HG02973 (cell line): ENCODE measurements around the gene MRPL22.
"Not testable (repeated sequence)": the region's sequence is repeated elsewhere in the genome, so short reads cannot be mapped to it uniquely, and the experiment has no call there.

Experiments used
- ATAC-seq: cut with Tn5 transposase; IDR thresholded peaks from one replicate; pipeline ENCODE4 v1.9.1; 2021; ENCODE audit warnings: moderate library complexity; ENCODE audit not compliant: unreplicated experiment

Gene MRPL22

GRCh38 chr5:154989626-154990025 is 48.8 kb downstream of the MRPL22 start:
- no peak for ATAC-seq

GRCh38 chr5:154993461-154993860 is 52.6 kb downstream of the MRPL22 start:
- no peak for ATAC-seq

- no peak for ATAC-seq
Observed at GRCh38 chr5:154995679-154996078, 54.8 kb downstream of the MRPL22 start.

DNA sequence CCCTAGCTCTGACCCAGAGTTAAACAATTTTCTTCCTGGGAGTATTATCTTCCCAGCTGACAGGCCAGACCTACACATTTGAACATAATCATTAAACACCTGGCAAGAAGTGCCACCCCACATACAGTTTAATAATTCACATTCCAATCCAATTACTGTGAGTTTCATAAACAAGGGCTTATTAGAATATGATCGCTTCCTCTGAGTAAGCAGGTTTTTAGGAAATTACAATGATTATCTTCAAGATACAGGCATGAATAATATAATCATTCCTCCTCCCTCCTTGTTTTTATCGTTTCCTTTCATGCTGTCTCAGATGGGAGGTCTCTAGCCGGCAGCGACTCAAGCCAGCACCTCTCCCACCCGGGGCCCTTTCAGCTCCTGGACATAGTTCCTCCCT is 56.9 kb downstream of the MRPL22 start:
- ATAC-seq: no peak

GRCh38 chr5:154999865-155000264 is 59.0 kb downstream of the MRPL22 start:
- no peak for ATAC-seq

DNA sequence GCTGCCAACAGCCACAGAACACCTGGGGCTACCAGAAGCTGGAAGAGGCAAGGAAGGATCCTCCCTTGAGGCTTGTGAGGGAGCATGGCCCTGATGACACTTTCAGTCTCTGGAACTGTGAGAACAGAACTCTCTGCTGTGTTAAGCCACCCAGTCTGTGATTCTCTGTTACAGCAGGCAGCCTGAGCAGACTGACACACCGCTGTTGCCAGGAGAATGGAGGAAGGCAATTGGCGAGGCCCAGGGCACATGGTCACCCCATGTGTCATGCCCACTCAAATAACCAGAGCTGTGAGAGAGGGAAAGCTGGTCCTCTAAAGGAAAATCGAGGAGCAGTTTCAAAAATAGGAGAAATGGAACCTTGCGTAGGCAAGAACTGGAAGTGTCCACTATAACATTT is 60.6 kb downstream of the MRPL22 start:
- ATAC-seq: no peak

GRCh38 chr5:155002722-155003121 is 61.8 kb downstream of the MRPL22 start:
- ATAC-seq: not testable (repeated sequence)

DNA sequence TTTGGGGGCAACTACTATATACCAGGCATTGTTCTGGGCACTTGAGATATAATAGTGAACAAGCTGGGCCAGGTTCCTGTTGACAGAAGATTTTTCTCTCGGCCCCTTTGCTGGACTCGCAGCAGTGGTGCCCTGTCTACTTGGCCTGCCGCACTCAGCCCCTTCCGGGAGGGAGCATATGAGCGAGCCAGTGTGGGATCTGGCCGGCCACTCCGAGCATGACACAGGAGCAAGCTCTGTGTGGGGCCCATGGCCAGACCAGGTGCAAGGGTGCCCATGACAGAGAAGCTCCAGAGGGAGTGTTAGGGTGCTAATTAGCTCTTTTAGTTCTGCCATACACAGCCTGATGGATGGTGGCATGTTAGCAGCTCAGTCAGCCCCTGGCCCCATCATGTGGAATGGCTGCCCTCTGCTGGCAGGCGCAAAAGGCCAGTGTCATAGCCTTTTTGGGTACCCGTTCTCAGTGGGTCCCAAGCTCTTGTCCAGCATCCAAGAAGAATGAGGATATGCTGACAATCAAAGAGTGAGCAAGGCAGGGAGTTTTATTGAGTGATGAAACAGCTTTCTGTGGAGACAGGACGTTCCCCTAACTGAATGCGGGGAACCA is 63.4 kb downstream of the MRPL22 start:
- ATAC-seq: no peak

GRCh38 chr5:155006265-155006664 is 65.4 kb downstream of the MRPL22 start:
- ATAC-seq: not testable (repeated sequence)

DNA sequence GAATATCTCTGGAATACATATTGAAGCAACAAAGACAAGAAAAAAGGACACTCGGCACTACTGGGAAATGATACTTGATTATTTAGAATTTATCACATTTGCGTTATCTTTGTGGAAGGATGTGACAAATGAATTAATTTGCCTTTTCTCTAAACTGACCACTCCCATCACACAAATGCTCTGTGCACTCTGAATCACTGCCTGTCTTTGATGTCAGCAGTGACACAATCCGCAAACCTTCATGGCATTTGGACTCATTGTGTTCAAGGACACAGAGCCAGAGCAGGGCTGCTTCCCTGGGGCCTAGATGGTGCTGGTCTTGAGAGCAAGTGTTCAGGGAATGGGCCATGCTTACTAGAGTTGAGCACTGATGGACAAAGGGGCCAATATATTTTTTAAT is 67.8 kb downstream of the MRPL22 start:
- no peak for ATAC-seq

DNA sequence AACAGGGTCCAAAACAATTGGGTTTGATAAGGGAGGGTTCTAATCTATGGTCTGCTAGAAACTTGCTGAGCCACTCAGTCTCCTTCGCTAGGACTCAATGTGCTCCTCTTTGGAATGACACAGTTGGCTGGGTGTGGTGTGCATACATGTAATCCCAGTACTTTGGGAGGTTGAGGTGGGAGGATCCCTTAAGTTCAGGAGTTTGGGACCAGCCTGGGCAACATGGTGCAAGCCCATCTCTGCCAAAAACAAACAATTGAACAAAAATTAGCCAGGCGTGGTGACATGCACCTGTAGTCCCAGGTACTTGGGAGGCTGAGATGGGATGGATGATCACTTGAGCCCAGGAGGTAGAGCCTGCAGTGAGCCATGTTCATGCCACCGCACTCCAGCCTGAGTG is 70.0 kb downstream of the MRPL22 start:
- no peak for ATAC-seq

DNA sequence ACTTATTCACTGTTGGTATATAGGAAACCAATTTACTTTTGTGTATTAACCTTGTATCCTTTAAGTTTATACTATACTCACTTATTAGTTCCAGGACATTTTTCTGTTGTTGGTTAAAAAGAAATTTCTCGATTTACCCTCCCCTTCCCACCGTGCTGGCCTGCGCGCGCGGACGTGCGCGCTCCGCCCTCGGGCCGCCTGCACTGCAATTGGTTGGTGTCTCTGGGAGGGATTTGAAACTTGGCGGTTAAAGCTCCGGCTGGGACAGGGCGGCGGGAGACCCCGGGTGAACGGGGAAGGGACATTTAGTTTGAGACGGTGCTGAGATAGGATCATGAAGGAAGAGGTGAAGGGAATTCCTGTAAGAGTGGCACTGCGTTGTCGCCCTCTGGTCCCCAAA is 72.7 kb downstream of the MRPL22 start, which contains the start of gene KIF4B:
Gene KIF4B, plus strand, starts transcription at position 230 of the 400 bp plus-strand sequence. Its CDS starts 105 bp downstream, at position 335.
- no peak for ATAC-seq

DNA sequence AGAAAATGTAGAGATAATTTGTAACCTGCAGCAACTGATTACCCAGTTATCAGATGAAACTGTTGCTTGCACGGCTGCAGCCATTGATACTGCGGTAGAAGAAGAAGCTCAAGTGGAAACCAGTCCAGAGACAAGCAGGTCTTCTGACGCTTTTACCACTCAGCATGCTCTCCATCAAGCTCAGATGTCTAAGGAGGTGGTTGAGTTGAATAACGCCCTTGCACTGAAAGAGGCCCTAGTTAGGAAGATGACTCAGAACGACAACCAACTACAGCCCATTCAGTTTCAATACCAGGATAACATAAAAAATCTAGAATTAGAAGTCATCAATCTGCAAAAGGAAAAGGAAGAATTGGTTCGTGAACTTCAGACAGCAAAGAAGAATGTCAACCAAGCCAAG is 74.4 kb downstream of the MRPL22 start:
- ATAC-seq: no peak

GRCh38 chr5:155017610-155018009 is 76.7 kb downstream of the MRPL22 start:
- peak; percentile 98 for ATAC-seq
